NB4 (cell line): ENCODE data around the gene PTEN.

Source experiments
- CTCF ChIP-seq: IDR thresholded peaks from one replicate; pipeline ENCODE4 v1.5.1; 2012; ENCODE audit warnings: low read depth, low read length
- POLR2A ChIP-seq: IDR thresholded peaks from 2 replicates; pipeline ENCODE4 v1.6.1; 2011; ENCODE audit warnings: mild to moderate bottlenecking; ENCODE audit not compliant: insufficient read length; ENCODE audit errors: extremely low read depth

GRCh38 chr10:87869773-87870551, 6.5 kb downstream of the PTEN start:
- TF ChIP-seq CTCF = no peak
- TF ChIP-seq POLR2A = no peak
